Measurements from ENCODE around the gene EVX1. TPM values are rescaled to one million over a fixed set of nuclear protein-coding genes. Genes with fewer than 3 reads are reported as not detected.

EVX1 gene
- total RNA-seq, 2 donors from 2014 or later: not detected

DNA sequence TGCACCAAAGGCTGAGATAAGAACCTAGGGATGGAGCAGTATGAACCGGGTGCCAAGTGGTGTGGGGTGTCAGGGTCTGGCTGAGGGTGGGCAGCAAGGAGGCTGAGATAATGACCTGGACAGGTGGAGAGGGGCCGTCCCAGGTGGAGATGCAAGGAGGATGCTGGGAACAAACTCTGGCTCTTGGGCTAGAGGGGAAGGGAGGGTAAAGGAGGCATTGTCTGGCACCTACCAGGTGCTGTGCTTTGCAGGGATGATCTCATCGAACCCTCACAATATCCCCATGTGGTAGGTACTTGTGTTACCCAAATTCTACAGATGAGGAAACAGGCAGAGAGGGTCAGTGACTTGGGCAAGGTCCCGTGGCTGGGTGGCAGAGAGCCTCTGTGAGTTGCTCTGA is 22.8 kb upstream of the EVX1 start:
- Histone ChIP-seq H3K27me3 (peaks cover 0 to 4% of the 10 kb centered on the region in 2 donors), H3K4me1 (no peaks in the 10 kb centered on the region), H3K36me3 (replicated peaks in 1 of 2; ENCODE audit: insufficient read depth in 1 of 2, low read depth in 2 of 2) (no peaks in the 10 kb centered on the region), H3K27ac (no peak overlapping the region), H3K4me3 (no peak overlapping the region), H3K9me3 (no peaks in the 10 kb centered on the region)
- no peak for DNase-seq
- no peak for TF ChIP-seq POLR2A (IDR thresholded peaks at IDR 0.05)
- TF ChIP-seq, protein P1, sequence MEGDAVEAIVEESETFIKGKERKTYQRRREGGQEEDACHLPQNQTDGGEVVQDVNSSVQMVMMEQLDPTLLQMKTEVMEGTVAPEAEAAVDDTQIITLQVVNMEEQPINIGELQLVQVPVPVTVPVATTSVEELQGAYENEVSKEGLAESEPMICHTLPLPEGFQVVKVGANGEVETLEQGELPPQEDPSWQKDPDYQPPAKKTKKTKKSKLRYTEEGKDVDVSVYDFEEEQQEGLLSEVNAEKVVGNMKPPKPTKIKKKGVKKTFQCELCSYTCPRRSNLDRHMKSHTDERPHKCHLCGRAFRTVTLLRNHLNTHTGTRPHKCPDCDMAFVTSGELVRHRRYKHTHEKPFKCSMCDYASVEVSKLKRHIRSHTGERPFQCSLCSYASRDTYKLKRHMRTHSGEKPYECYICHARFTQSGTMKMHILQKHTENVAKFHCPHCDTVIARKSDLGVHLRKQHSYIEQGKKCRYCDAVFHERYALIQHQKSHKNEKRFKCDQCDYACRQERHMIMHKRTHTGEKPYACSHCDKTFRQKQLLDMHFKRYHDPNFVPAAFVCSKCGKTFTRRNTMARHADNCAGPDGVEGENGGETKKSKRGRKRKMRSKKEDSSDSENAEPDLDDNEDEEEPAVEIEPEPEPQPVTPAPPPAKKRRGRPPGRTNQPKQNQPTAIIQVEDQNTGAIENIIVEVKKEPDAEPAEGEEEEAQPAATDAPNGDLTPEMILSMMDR (IDR thresholded peaks at IDR 0.05): no peak
- 58 to 61% methylated on average over 4 of the region's 4 CpGs for WGBS, 2 donors
- intact Hi-C loops (cut with DNase I): no loop called here
- no peak for ATAC-seq

DNA sequence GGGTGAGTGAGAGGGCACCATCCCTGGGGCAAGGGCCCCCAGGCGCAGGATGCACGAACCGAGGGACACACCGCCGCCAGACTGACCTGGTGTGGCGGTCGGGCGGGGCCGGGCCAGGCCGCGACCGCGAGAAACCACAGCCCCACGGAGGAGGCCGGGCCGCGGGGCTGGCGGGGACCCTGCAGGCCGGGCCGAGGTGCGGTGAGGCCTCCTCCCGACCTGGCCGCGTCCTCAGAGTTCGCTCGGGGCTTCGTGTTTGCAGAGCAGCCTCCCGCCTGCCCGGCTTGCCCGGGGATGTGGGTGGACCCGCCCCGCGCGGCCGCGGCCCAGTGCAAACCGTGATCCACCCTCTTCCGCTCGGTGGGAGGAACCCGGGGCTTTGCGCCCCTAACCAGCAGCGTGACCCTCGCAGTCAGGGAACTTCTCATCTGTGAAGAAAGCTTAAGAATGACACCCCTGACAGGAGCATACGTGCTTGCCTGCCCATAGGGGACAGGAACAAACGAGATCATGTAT is 22.1 kb upstream of the EVX1 start:
- ATAC-seq (no peak), DNase-seq (no peak)
- Histone ChIP-seq H3K27ac (no peak overlapping the region), H3K4me3 (no peak overlapping the region), H3K4me1 (peaks cover 6% of the 10 kb centered on the region), H3K36me3 (replicated peaks in 1 of 2; ENCODE audit: insufficient read depth in 1 of 2, low read depth in 2 of 2) (no peaks in the 10 kb centered on the region), H3K27me3 (peaks cover 0 to 11% of the 10 kb centered on the region in 2 donors), H3K9me3 (no peaks in the 10 kb centered on the region)
- no peak for TF ChIP-seq POLR2A (IDR thresholded peaks at IDR 0.05)
- TF ChIP-seq, protein P1 (IDR thresholded peaks at IDR 0.05): no peak
- intact Hi-C loops (cut with DNase I): no loop called here
- WGBS, 2 donors: 20 to 42% methylated on average over 6 to 31 of the region's 45 CpGs

DNA sequence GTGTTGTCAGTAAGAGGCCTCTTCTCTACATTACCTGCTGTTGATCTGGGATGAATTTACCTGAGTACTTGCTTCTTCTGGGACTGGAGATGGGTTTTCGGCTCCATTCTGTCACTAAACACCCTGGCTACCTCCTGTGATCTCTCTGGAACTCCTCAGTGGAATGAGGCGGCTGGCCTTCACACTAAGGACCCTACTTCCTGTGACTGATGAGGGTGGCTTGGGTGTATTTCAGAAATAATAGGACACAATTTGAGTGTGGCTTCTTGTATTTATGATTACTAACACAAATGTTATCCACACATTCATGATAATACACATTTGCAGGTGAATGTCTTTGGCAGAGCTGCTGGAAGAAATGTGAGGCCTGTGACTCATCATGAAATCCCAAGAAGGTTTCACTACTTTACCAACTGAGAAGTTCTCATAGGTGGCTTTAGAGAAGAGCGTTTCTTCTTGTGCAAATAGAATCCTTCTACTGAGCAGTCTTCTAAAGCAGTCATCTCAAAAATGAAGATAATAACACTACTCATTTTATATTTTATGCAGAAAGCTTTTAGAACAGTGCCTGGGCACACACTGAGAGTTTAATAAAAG is 21.3 kb upstream of the EVX1 start:
- H3K9me3 ChIP-seq: no peaks in the 10 kb centered on the region
- WGBS, 2 donors: 81 to 88% methylated on average over 3 of the region's 3 CpGs
- intact Hi-C loops (cut with DNase I): no loop called here
- no peak for ATAC-seq
- H3K4me3 ChIP-seq: no peak overlapping the region
- H3K36me3 ChIP-seq (replicated peaks in 1 of 2; ENCODE audit: insufficient read depth in 1 of 2, low read depth in 2 of 2): no peaks in the 10 kb centered on the region
- H3K27me3 ChIP-seq: peaks cover 0 to 19% of the 10 kb centered on the region in 2 donors
- no peak overlapping the region for H3K27ac ChIP-seq
- no peak for DNase-seq
- H3K4me1 ChIP-seq: peaks cover 7% of the 10 kb centered on the region
- TF ChIP-seq POLR2A (IDR thresholded peaks at IDR 0.05): no peak
- TF ChIP-seq, protein P1 (IDR thresholded peaks at IDR 0.05): no peak

DNA sequence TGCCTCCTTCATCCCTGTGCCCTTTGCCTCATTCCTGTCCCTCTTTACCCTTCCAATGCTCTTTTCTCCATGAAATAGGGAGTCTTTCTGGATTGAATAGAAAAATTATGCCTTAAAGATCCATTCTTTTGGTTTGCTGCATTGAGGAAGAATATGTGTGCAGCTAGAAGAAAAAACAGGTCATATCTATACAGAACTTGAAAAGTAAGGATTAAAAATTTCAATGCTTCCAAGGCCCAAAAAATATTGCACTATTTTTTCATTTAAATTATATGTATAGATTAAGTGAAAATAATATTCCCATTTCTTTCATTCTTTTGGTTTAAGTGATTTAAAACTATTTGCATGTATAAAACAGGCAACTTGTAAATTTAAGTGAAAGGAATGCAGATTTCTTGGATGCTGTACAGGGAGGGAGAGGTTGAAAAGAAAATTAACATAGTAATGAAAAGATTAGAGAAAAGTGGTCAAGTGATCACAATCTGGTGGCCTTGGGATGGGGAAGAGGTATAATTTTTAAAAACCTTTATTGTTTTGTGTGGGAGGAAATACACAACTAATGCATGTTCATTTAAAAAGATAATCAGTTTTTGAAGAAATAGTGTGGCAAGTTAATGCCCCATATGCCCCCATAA is 18.5 kb upstream of the EVX1 start:
- intact Hi-C loops (cut with DNase I): no loop called here
- peaks cover 7% of the 10 kb centered on the region for H3K4me1 ChIP-seq
- H3K9me3 ChIP-seq: no peaks in the 10 kb centered on the region

More for the DNA sequence above, 18.5 kb upstream of the EVX1 start:
- ATAC-seq (no peak), DNase-seq (no peak)
- Histone ChIP-seq H3K27me3 (peaks cover 0 to 20% of the 10 kb centered on the region in 2 donors), H3K27ac (no peak overlapping the region), H3K36me3 (replicated peaks in 1 of 2; ENCODE audit: insufficient read depth in 1 of 2, low read depth in 2 of 2) (no peaks in the 10 kb centered on the region), H3K4me3 (no peak overlapping the region)
- TF ChIP-seq POLR2A (IDR thresholded peaks at IDR 0.05): no peak
- TF ChIP-seq, protein P1 (IDR thresholded peaks at IDR 0.05): no peak

Data from body of pancreas (tissue), 4 donors.